Natural killer cell (primary cell): ENCODE data around the gene CADM2. TPM values are rescaled to one million over a fixed set of nuclear protein-coding genes. Genes with fewer than 3 reads are reported as not detected.

Source experiments
- ATAC-seq, 3 donors: fragments of 150-1000 bp in 2 of 3; fragments of 200-7000 bp in 1 of 3; cut with Tn5 transposase; 1 replicate in 1 of 3; 2 replicates in 2 of 3; pipeline ENCODE4 v1.10.0; 2021; ENCODE audit warnings: mild to moderate bottlenecking in 2 of 3, moderate library complexity in 2 of 3
- DNase-seq, 2 donors: peaks; one replicate each; pipeline versions ENCODE4 v3.0.0 to v3.0.0-alpha.2; 2013 to 2021; ENCODE audit warnings: mixed read lengths in 1 of 2
- H3K27ac ChIP-seq: one replicate; pipeline ENCODE4 v1.5.1; 2013; ENCODE audit warnings: mild to moderate bottlenecking, low read length
- H3K27me3 ChIP-seq: one replicate; pipeline ENCODE4 v1.6.1; 2013; ENCODE audit warnings: low read length; ENCODE audit not compliant: control insufficient read depth, insufficient read depth
- H3K36me3 ChIP-seq: one replicate; pipeline ENCODE4 v1.6.1; 2013; ENCODE audit warnings: low read length; ENCODE audit not compliant: control insufficient read depth, insufficient read depth
- H3K4me1 ChIP-seq: one replicate; pipeline ENCODE4 v1.6.1; 2013; ENCODE audit warnings: low read length; ENCODE audit not compliant: control insufficient read depth, insufficient read depth
- H3K4me3 ChIP-seq: one replicate; pipeline ENCODE4 v1.5.1; 2013; ENCODE audit warnings: low read length
- H3K9me3 ChIP-seq: one replicate; pipeline ENCODE4 v1.6.1; 2013; ENCODE audit warnings: low read length; ENCODE audit not compliant: control insufficient read depth, insufficient read depth
- H3K27ac Mint-ChIP-seq, 2 donors: one replicate each; pipeline ENCODE4 v1.8.0; 2022; ENCODE audit warnings: mild to moderate bottlenecking in 2 of 2, mixed read lengths in 2 of 2, moderate library complexity in 1 of 2
- H3K27me3 Mint-ChIP-seq, 2 donors: one replicate each; pipeline ENCODE4 v1.8.0; 2022; ENCODE audit warnings: low read depth in 2 of 2, mixed read lengths in 2 of 2
- H3K36me3 Mint-ChIP-seq: one replicate; pipeline ENCODE4 v1.8.0; 2022; ENCODE audit warnings: mixed read lengths
- H3K4me1 Mint-ChIP-seq, 2 donors: one replicate each; pipeline ENCODE4 v1.8.0; 2022; ENCODE audit warnings: mixed read lengths in 2 of 2
- H3K4me3 Mint-ChIP-seq: one replicate; pipeline ENCODE4 v1.8.0; 2022; ENCODE audit warnings: mild to moderate bottlenecking, moderate library complexity, mixed read lengths
- H3K9me3 Mint-ChIP-seq, 2 donors: one replicate each; pipeline ENCODE4 v1.8.0; 2022; ENCODE audit warnings: mixed read lengths in 2 of 2
- WGBS: methylation state at CpG from one replicate; pipeline ENCODE4 v1.1.7; 2013; ENCODE audit warnings: missing lambda C conversion rate; ENCODE audit not compliant: insufficient coverage; 5-methylcytosine and 5-hydroxymethylcytosine counted together
- intact Hi-C: fragments of 100-400 bp; cut with micrococcal nuclease; formaldehyde crosslinking; loops from one replicate; pipeline ENCODE4 v1.14.2; 2022
- total RNA-seq, 4 donors: library from RNA; stranded (reverse); fragments of 120-200 nt in 1 of 4; gene quantifications; one replicate each; pipeline versions ENCODE4 v1.2.3 to v1.2.4, GENCODE V29; 2013 to 2022
- TF ChIP-seq, protein P1 (sequence below): fragments of 200-600 bp; IDR thresholded peaks from one replicate; pipeline ENCODE4 v1.8.0; 2022; ENCODE audit warnings: antibody characterized with exemption

The CADM2 gene
- total RNA-seq, 3 donors from 2014 or later (not counting 1 experiment from before 2014, with no cell fraction given) = 0.07 TPM; not detected in 2

DNA sequence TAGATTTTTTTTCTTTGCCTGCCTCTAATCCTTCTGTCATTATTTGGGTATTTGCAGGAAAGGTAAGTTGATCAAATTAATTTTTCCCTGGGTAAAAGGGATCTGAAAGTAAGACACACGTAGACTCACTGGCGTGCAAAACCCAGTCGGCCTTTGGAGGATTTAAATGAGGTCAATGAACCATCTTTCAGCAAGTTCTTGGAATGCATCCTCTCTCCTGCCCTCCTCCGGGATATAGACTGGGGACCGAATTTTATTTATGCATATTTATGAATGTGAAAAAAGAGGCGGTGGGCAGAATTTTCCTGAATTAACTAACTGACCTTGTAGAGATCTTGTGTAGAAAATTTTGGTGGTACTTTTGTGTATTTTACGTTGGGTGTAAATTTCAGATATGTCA, 2.2 kb downstream of the CADM2 start:
- Mint-ChIP-seq H3K9me3 (peaks cover 6 to 8% of the 10 kb centered on the region in 2 donors), H3K4me1 (peaks cover 0 to 12% of the 10 kb centered on the region in 2 donors), H3K27ac (no peak overlapping the region), H3K27me3 (peaks cover 19 to 25% of the 10 kb centered on the region in 2 donors), H3K4me3 (no peak overlapping the region), H3K36me3 (peaks cover 15% of the 10 kb centered on the region)
- peaks cover 15% of the 10 kb centered on the region for H3K4me1 ChIP-seq
- intact Hi-C loops = no loop called here
- H3K27me3 ChIP-seq = peaks cover 18% of the 10 kb centered on the region
- no peaks in the 10 kb centered on the region for H3K36me3 ChIP-seq
- H3K9me3 ChIP-seq = peaks cover 4% of the 10 kb centered on the region
- TF ChIP-seq, protein P1, sequence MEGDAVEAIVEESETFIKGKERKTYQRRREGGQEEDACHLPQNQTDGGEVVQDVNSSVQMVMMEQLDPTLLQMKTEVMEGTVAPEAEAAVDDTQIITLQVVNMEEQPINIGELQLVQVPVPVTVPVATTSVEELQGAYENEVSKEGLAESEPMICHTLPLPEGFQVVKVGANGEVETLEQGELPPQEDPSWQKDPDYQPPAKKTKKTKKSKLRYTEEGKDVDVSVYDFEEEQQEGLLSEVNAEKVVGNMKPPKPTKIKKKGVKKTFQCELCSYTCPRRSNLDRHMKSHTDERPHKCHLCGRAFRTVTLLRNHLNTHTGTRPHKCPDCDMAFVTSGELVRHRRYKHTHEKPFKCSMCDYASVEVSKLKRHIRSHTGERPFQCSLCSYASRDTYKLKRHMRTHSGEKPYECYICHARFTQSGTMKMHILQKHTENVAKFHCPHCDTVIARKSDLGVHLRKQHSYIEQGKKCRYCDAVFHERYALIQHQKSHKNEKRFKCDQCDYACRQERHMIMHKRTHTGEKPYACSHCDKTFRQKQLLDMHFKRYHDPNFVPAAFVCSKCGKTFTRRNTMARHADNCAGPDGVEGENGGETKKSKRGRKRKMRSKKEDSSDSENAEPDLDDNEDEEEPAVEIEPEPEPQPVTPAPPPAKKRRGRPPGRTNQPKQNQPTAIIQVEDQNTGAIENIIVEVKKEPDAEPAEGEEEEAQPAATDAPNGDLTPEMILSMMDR = no peak
- no peak for ATAC-seq
- no peak overlapping the region for H3K4me3 ChIP-seq
- DNase-seq = no peak
- WGBS = 20% methylated on average over 6 of the region's 7 CpGs
- H3K27ac ChIP-seq = no peak overlapping the region

DNA sequence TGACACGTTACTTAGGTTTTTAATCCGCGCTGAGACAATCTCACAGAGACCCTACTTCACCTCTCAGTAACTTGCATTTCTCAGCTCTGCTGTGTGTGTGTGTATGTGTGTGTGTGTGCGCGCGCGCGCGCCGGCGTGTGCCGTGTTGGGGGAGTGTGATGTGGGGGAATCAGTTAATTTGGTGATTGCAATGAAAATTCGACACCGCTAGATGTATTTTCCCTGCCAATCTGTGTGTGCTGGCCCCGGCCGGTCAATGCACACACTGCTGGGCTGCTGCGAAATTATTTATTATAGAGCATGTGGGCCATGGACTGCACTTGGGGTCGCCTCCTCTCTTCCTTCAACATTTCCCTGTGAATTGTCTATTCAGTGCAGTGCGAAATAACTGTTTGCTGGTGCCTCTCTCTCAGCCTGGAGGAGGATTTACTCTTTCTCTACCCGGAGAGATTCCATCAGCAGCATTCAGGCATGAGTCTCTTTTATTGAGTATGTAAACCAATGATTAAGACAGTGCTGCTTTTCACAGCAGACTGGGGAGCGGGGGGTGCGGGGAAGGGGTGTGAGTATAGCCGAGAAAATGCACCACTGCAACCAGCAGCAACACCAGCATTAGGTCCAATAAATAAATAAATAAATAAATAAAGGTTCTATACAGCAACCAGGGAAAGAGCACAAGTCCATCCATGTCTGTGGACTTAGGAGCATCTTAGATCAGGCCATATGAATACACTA, 2.9 kb downstream of the CADM2 start:
- TF ChIP-seq, protein P1 = no peak
- no peak overlapping the region for H3K27ac Mint-ChIP-seq
- ATAC-seq (no peak), DNase-seq (no peak)
- H3K9me3 Mint-ChIP-seq = peaks cover 6 to 8% of the 10 kb centered on the region in 2 donors
- Histone ChIP-seq H3K4me1 (peaks cover 15% of the 10 kb centered on the region), H3K9me3 (peaks cover 4% of the 10 kb centered on the region), H3K36me3 (no peaks in the 10 kb centered on the region), H3K27ac (no peak overlapping the region), H3K27me3 (peaks cover 18% of the 10 kb centered on the region), H3K4me3 (no peak overlapping the region)
- intact Hi-C loops = no loop called here
- H3K27me3 Mint-ChIP-seq = peaks cover 19 to 25% of the 10 kb centered on the region in 2 donors
- WGBS = 20% methylated on average over 19 of the region's 23 CpGs
- peaks cover 0 to 12% of the 10 kb centered on the region in 2 donors for H3K4me1 Mint-ChIP-seq
- no peak overlapping the region for H3K4me3 Mint-ChIP-seq
- peaks cover 15% of the 10 kb centered on the region for H3K36me3 Mint-ChIP-seq

DNA sequence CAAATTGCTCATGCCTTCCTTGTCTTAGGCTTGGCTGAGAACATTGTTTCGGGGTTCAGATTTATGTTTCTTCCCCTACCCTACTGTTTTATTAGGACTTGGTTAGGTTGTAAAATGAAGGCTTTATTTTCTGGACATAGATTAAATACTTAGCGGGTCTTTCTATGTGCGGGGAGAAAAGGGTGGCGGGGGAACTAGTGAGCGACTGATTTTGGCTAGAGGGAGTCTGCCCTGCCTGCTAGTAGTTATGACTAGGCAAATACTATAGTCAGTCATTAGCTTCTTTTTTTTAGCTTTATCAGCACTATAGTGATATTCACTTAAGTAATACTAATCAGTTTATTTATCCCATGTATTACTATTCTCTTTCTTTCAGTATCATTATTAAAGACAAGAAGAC, 3.6 kb downstream of the CADM2 start:
- intact Hi-C loops = no loop called here
- Mint-ChIP-seq H3K27ac (no peak overlapping the region), H3K4me1 (peaks cover 0 to 12% of the 10 kb centered on the region in 2 donors), H3K9me3 (peaks cover 3 to 8% of the 10 kb centered on the region in 2 donors), H3K36me3 (peaks cover 15% of the 10 kb centered on the region), H3K4me3 (no peak overlapping the region), H3K27me3 (peaks cover 19 to 25% of the 10 kb centered on the region in 2 donors)
- Histone ChIP-seq H3K27ac (no peak overlapping the region), H3K36me3 (no peaks in the 10 kb centered on the region), H3K27me3 (peaks cover 18% of the 10 kb centered on the region), H3K9me3 (peaks cover 4% of the 10 kb centered on the region), H3K4me3 (no peak overlapping the region), H3K4me1 (peaks cover 15% of the 10 kb centered on the region)
- DNase-seq = no peak
- TF ChIP-seq, protein P1 = no peak
- WGBS = 92% methylated on average over 5 of the region's 5 CpGs
- no peak for ATAC-seq
